ENCODE data around the gene CAMK1.

CAMK1 gene

DNA sequence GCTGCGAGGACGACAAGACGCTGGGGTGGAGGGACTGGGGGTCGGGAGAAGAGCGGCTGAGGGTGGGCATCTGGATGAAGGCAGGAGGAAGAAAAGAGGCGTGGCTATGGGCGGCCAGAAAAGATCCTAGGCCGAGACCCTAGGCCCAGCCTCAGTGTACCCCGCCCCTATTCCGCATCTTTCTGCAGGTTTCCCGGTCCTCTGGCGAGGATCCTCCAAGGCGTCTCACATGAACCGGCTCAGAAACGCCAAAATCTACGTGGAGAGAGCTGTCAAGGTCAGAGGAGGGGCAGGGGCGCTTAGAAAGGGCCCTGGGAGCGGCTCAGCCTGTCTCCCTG is 40.7 kb upstream of the CAMK1 start:
- TF ChIP-seq, protein P1, sequence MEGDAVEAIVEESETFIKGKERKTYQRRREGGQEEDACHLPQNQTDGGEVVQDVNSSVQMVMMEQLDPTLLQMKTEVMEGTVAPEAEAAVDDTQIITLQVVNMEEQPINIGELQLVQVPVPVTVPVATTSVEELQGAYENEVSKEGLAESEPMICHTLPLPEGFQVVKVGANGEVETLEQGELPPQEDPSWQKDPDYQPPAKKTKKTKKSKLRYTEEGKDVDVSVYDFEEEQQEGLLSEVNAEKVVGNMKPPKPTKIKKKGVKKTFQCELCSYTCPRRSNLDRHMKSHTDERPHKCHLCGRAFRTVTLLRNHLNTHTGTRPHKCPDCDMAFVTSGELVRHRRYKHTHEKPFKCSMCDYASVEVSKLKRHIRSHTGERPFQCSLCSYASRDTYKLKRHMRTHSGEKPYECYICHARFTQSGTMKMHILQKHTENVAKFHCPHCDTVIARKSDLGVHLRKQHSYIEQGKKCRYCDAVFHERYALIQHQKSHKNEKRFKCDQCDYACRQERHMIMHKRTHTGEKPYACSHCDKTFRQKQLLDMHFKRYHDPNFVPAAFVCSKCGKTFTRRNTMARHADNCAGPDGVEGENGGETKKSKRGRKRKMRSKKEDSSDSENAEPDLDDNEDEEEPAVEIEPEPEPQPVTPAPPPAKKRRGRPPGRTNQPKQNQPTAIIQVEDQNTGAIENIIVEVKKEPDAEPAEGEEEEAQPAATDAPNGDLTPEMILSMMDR (IDR thresholded peaks at IDR 0.05; ENCODE audit: insufficient read depth, low read depth, low read length, missing control alignments) = no peak
- no peak for DNase-seq (ENCODE audit: low read depth)
- peak overlapping the region; percentile 55 for H3K4me3 ChIP-seq (ENCODE audit: low read depth, low read length)

DNA sequence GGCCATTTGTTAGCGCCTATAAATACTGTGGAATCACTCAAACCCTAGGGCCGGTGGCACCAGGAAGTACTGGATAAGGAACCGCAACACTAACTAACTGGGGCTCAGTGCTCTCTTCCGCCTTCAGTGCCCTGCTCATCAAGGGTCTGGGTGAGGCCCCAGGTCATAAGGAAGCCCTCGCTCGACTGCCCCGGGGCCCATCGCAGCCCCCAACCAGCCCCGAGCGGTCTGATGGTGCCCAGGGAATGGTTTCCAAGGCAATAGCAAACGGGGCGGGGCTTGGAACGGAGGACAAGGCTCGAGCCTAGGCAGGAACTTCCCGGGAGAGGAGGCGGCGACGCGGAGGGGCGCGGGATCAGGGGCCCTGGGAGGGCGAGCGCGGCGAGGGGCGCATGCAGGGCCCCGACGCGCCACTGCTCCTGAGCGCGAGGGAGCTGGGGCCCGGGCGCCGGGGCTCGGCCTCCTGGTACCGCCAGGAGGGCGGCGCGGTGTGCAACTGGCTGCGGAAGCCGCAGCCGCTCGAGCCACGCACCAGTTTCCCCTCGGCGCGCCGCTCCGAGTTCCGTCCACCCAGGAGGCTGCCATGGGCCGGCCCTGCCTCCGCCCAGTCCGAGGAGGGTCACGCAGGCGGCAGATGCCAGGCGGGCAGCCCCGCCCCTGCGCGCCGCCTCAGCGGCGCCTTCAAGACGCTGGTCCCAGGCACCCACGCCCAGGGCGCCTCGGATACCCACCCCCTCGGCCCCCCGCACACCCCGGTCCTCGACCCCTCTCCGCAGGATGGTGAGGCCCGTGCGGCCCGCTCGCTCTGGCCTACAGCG is 40.1 kb upstream of the CAMK1 start, which contains the start of gene TTLL3:
TTLL3 (plus strand) TSS at position 648 of the 818 bp plus-strand sequence. CDS start 400 bp downstream, outside the sequence.
- TF ChIP-seq, protein P1 (IDR thresholded peaks at IDR 0.05; ENCODE audit: insufficient read depth, low read depth, low read length, missing control alignments) = no peak
- peak; percentile 72 for DNase-seq (ENCODE audit: low read depth)
- H3K4me3 ChIP-seq (ENCODE audit: low read depth, low read length) = peak within 1 kb of the TSS; percentile 55

- TF ChIP-seq, protein P1 (IDR thresholded peaks at IDR 0.05; ENCODE audit: insufficient read depth, low read depth, low read length, missing control alignments) = no peak
- DNase-seq (ENCODE audit: low read depth) = peak; percentile 37
- peak overlapping the region; percentile 55 for H3K4me3 ChIP-seq (ENCODE audit: low read depth, low read length)
Observed at GRCh38 chr3:9809239-9809614, 39.5 kb upstream of the CAMK1 start.

DNA sequence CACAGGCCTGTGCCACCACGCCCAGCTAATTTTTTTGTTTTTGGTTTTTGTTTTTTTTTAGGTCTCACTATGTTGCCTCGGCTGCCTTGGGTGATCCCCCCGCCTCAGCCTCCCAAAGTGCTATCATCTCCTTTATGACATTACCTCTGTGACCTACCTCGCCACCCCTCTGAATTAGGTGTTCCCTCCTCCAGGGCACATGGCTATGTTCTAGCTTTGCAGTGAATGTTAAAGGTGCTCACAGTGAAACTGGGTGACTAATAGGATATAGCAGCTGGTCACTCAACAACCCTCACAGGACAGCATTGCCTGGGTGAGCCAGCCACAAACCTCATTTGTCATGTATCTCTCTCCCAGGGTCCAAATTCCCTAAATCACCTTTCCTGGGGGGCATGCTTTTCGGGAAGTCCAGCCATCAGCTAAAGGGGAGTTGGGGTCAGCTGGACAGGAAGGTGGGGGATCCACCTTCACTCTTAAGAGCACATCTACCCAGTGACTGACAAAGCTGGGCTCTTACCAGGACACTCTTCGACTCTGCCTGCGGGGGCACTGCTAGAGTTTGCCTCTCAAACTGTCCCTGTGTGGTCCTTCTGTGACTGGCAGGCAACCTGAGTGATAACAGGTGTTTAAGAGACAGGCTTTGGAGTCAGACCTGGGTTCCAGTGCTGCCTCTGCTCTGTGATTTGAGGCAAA is 38.7 kb upstream of the CAMK1 start:
- DNase-seq (ENCODE audit: low read depth) = peak; percentile 72
- TF ChIP-seq, protein P1 (IDR thresholded peaks at IDR 0.05; ENCODE audit: insufficient read depth, low read depth, low read length, missing control alignments) = peak; percentile 16
- no peak overlapping the region for H3K4me3 ChIP-seq (ENCODE audit: low read depth, low read length)

- DNase-seq (ENCODE audit: low read depth) = no peak
- no peak overlapping the region for H3K4me3 ChIP-seq (ENCODE audit: low read depth, low read length)
- TF ChIP-seq, protein P1 (IDR thresholded peaks at IDR 0.05; ENCODE audit: insufficient read depth, low read depth, low read length, missing control alignments) = no peak
Observed at GRCh38 chr3:9807981-9808344, 38.2 kb upstream of the CAMK1 start.

GRCh38 chr3:9806688-9807589 is 37.2 kb upstream of the CAMK1 start:
- H3K4me3 ChIP-seq (ENCODE audit: low read depth, low read length) = no peak overlapping the region
- DNase-seq (ENCODE audit: low read depth) = no peak
- TF ChIP-seq, protein P1 (IDR thresholded peaks at IDR 0.05; ENCODE audit: insufficient read depth, low read depth, low read length, missing control alignments) = no peak
